H1 (cell line): ENCODE measurements around the gene BNC2. TPM values are rescaled to one million over a fixed set of nuclear protein-coding genes. Genes with fewer than 3 reads are reported as not detected.

Source experiments
- POLR2A ChIP-seq, 2 experiments: IDR thresholded peaks; 1 replicate in 1 of 2; 2 replicates in 1 of 2; pipeline ENCODE4 v1.6.1; 2011; ENCODE audit warnings: low read depth in 2 of 2, low read length in 2 of 2, mild to moderate bottlenecking in 2 of 2; ENCODE audit errors: control extremely low read depth in 1 of 2
- POU5F1 ChIP-seq: IDR thresholded peaks from 2 replicates; pipeline ENCODE4 v1.6.1; 2011; ENCODE audit warnings: low read depth, mild to moderate bottlenecking, low read length, moderate library complexity
- RAD21 ChIP-seq, 2 experiments: IDR thresholded peaks in 1 of 2; conservative IDR thresholded peaks in 1 of 2; 2 replicates each; pipeline ENCODE4 v1.6.1; 2011; ENCODE audit warnings: low read depth in 2 of 2, low read length in 2 of 2, improper control_type of control experiment in 1 of 2, inconsistent platforms in 1 of 2, mild to moderate bottlenecking in 1 of 2, moderate library complexity in 1 of 2
- TEAD4 ChIP-seq: IDR thresholded peaks from 2 replicates; pipeline ENCODE4 v1.6.1; 2012; ENCODE audit warnings: low read depth, low read length, inconsistent platforms, mixed read lengths
- polyA plus RNA-seq, 7 experiments: library from polyadenylated mRNA; depleted of rRNA in 3 of 7; stranded (reverse) in 5 of 7; unstranded in 2 of 7; fragments of >200 nt in 5 of 7; fragments of 200-250 nt in 2 of 7; gene quantifications; 1 replicate in 5 of 7; 2 replicates in 1 of 7; 4 replicates in 1 of 7; pipeline versions ENCODE4 v1.2.1 to v1.2.3, GENCODE V29; 2011 to 2013; ENCODE audit warnings: missing spikeins in 2 of 7, mixed read lengths in 2 of 7
- total RNA-seq: library from RNA; stranded (reverse); fragmentation: NEBNext Ultra II Directional; extraction: Animal tissue kit (Norgen Biotek cat#: 25700); gene quantifications from 2 replicates; pipeline ENCODE4 v1.2.1, GENCODE V29; 2021

BNC2 gene
- total and polyA plus RNA-seq, 2 of the 8 experiments (the other 6 are each of a cell fraction or from before 2014, with no cell fraction given), result 16.0 to 26.8 TPM

DNA sequence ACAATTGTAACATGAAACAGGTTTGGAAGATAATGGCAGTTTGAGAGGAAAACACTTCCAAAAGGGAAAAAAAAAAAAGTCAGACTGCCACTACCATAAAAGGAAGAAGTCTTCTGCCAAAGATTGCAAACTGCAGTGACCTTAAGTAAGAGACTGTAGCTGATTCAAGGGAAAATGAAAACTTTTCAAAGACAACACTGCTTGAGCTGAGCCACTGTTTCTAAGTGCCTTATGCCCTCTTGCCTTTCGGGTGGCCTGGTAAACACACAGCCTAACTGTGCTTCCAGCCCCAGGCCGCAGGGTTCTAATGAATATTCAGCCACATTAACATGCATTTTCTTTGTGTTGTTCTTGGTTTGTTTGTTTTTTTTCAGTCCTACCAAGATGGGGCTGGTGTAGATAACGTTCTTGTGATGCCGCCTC lies 354.6 kb downstream of the BNC2 start (continued):
- peak; percentile 15 to 21; a peak in 2 of 4 replicates for TF ChIP-seq RAD21 (IDR thresholded peaks at IDR 0.05 in 1 of 2, conservative IDR thresholded peaks at IDR 0.05 in 1 of 2; ENCODE audit: low read depth in 2 of 2, low read length in 2 of 2)
- peak; percentile 38; the same call in 1 of the 2 replicates for TF ChIP-seq TEAD4
- peak; percentile 86; the same call in 1 of the 2 replicates for TF ChIP-seq POU5F1
- TF ChIP-seq POLR2A (IDR thresholded peaks at IDR 0.05; ENCODE audit: control extremely low read depth in 1 of 2, low read depth in 2 of 2, low read length in 2 of 2), result 0 out of 3 replicates have a peak, but pooled peaks of 1 of the 2 experiments have one; percentile 45
